ENCODE data around the gene RAB6D. TPM values are rescaled to one million over a fixed set of nuclear protein-coding genes. Genes with fewer than 3 reads are reported as not detected.
"Not testable (repeated sequence)": the region's sequence is repeated elsewhere in the genome, so short reads cannot be mapped to it uniquely, and the experiment has no call there.

RAB6D gene
- total and polyA plus RNA-seq, 2 of the 13 experiments (the other 11 are each of a cell fraction or from before 2014, with no cell fraction given) = 0.01 TPM; not detected in 1

DNA sequence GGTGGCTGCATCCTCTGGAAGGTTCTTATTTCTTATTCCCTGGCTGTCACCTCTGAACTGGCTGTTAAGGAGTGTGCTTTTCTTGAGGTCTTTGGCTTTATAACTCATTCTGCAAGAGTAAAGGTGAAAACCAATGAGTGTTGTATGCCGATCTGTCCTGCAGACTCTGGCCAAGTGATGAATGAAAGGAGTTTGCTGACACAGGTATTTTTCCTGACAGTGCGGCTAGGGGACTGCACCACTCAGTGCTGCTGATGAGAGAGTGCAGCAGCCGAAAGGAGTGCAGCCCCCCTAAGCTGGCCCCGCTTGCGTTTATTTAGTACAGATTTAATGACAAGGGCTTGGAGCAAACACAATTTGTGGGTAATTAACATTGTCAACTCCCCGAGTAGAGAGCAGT lies 41.8 kb downstream of the RAB6D start:
- ChIA-PET CTCF (ENCODE audit: low intra/inter-chr PET ratio, low total read pairs) (no interaction called here), POLR2A (no interaction called here)
- no peak overlapping the region for H3K9ac ChIP-seq (ENCODE audit: insufficient read depth, low read depth, low read length)
- BruUV-seq (replicated peaks) = no TSS peak
- H4K20me1 ChIP-seq (ENCODE audit: insufficient read depth, low read length) = no peaks in the 10 kb centered on the region
- no peak overlapping the region for H3K27ac ChIP-seq (ENCODE audit: extremely low read length, insufficient read depth, low read length)
- H3K4me1 ChIP-seq (ENCODE audit: insufficient read depth, low read length) = no peaks in the 10 kb centered on the region
- H3K4me2 ChIP-seq (ENCODE audit: low read depth, low read length) = no peak overlapping the region
- in situ Hi-C loops (cut with HindIII; ENCODE audit: extremely low pct_ligation_motif_present, low pct_unique_long_range_greater_than_20kb) = no loop called here
- intact Hi-C loops (cut with micrococcal nuclease; ENCODE audit: unreplicated experiment) = no loop called here
- H2AFZ ChIP-seq (ENCODE audit: low read length) = no peak overlapping the region
- H3K4me3 ChIP-seq (replicated peaks in 1 of 3; ENCODE audit: insufficient read depth in 1 of 3, low read depth in 2 of 3, low read length in 3 of 3) = no peak overlapping the region
- TF ChIP-seq ZNF329 (CRISPR knock-in tag; IDR thresholded peaks at IDR 0.05; ENCODE audit: low read depth) = no peak
- TF ChIP-seq, protein P1, sequence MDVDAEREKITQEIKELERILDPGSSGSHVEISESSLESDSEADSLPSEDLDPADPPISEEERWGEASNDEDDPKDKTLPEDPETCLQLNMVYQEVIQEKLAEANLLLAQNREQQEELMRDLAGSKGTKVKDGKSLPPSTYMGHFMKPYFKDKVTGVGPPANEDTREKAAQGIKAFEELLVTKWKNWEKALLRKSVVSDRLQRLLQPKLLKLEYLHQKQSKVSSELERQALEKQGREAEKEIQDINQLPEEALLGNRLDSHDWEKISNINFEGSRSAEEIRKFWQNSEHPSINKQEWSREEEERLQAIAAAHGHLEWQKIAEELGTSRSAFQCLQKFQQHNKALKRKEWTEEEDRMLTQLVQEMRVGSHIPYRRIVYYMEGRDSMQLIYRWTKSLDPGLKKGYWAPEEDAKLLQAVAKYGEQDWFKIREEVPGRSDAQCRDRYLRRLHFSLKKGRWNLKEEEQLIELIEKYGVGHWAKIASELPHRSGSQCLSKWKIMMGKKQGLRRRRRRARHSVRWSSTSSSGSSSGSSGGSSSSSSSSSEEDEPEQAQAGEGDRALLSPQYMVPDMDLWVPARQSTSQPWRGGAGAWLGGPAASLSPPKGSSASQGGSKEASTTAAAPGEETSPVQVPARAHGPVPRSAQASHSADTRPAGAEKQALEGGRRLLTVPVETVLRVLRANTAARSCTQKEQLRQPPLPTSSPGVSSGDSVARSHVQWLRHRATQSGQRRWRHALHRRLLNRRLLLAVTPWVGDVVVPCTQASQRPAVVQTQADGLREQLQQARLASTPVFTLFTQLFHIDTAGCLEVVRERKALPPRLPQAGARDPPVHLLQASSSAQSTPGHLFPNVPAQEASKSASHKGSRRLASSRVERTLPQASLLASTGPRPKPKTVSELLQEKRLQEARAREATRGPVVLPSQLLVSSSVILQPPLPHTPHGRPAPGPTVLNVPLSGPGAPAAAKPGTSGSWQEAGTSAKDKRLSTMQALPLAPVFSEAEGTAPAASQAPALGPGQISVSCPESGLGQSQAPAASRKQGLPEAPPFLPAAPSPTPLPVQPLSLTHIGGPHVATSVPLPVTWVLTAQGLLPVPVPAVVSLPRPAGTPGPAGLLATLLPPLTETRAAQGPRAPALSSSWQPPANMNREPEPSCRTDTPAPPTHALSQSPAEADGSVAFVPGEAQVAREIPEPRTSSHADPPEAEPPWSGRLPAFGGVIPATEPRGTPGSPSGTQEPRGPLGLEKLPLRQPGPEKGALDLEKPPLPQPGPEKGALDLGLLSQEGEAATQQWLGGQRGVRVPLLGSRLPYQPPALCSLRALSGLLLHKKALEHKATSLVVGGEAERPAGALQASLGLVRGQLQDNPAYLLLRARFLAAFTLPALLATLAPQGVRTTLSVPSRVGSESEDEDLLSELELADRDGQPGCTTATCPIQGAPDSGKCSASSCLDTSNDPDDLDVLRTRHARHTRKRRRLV (CRISPR knock-in tag; IDR thresholded peaks at IDR 0.05) = no peak
- peak; percentile 68 for TF ChIP-seq MAFF (IDR thresholded peaks at IDR 0.05; ENCODE audit: low read depth, low read length)
- TF ChIP-seq, protein P2, sequence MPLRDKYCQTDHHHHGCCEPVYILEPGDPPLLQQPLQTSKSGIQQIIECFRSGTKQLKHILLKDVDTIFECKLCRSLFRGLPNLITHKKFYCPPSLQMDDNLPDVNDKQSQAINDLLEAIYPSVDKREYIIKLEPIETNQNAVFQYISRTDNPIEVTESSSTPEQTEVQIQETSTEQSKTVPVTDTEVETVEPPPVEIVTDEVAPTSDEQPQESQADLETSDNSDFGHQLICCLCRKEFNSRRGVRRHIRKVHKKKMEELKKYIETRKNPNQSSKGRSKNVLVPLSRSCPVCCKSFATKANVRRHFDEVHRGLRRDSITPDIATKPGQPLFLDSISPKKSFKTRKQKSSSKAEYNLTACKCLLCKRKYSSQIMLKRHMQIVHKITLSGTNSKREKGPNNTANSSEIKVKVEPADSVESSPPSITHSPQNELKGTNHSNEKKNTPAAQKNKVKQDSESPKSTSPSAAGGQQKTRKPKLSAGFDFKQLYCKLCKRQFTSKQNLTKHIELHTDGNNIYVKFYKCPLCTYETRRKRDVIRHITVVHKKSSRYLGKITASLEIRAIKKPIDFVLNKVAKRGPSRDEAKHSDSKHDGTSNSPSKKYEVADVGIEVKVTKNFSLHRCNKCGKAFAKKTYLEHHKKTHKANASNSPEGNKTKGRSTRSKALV (CRISPR knock-in tag; IDR thresholded peaks at IDR 0.05) = no peak
- peak; percentile 74 to 83 for TF ChIP-seq MAFK (conservative IDR thresholded peaks at IDR 0.05 in 1 of 2, IDR thresholded peaks at IDR 0.05 in 1 of 2; ENCODE audit: low read length in 2 of 2)
- no peaks in the 10 kb centered on the region for H3K36me3 ChIP-seq (replicated peaks in 1 of 2; ENCODE audit: control insufficient read depth in 1 of 2, insufficient read depth in 2 of 2, low read length in 2 of 2)
- FAIRE-seq (no peak), DNase-seq (ENCODE audit: low spot score) (no peak), ATAC-seq (no peak)
- H3K79me2 ChIP-seq (ENCODE audit: insufficient read depth, low read length) = no peaks in the 10 kb centered on the region
- WGBS (ENCODE audit: low lambda C conversion rate) = 15% methylated on average over 6 of the region's 6 CpGs
- no peaks in the 10 kb centered on the region; a peak in 1 of 5 replicates for H3K27me3 ChIP-seq (ENCODE audit: control insufficient read depth in 1 of 2, insufficient read depth in 2 of 2, low read length in 2 of 2)
- peaks cover 12% of the 10 kb centered on the region for H3K9me3 ChIP-seq (ENCODE audit: low read length)

DNA sequence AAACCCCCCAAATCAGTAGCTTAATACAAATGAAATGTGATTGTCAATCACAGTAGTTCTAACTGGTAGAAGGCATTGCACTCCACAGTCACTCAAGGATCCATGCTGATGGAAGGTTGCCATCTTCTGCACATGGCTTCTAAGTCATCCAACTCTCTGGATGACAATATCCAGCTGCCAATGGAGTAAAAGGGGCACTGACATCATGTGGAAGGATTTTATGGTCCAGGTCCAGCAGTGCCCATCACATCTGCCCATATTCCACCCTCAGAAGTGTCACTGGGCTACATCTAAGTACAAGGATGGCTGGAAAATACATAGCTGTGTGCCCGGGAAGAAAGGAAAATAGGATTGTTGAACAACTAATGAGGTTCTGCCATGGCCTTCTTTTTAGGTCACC lies 42.6 kb downstream of the RAB6D start:
- DNase-seq (ENCODE audit: low spot score); H3K27me3 ChIP-seq (ENCODE audit: control insufficient read depth in 1 of 2, insufficient read depth in 2 of 2, low read length in 2 of 2); in situ Hi-C loops (cut with HindIII; ENCODE audit: extremely low pct_ligation_motif_present, low pct_unique_long_range_greater_than_20kb); BruUV-seq (replicated peaks); POLR2A ChIA-PET; H3K4me1 ChIP-seq (ENCODE audit: insufficient read depth, low read length); ATAC-seq; H2AFZ ChIP-seq (ENCODE audit: low read length); H3K4me2 ChIP-seq (ENCODE audit: low read depth, low read length); H3K27ac ChIP-seq (ENCODE audit: extremely low read length, insufficient read depth, low read length); H3K4me3 ChIP-seq (replicated peaks in 1 of 3; ENCODE audit: insufficient read depth in 1 of 3, low read depth in 2 of 3, low read length in 3 of 3); H3K9ac ChIP-seq (ENCODE audit: insufficient read depth, low read depth, low read length); intact Hi-C loops (cut with micrococcal nuclease; ENCODE audit: unreplicated experiment); H3K79me2 ChIP-seq (ENCODE audit: insufficient read depth, low read length); FAIRE-seq; CTCF ChIA-PET (ENCODE audit: low intra/inter-chr PET ratio, low total read pairs); H3K36me3 ChIP-seq (replicated peaks in 1 of 2; ENCODE audit: control insufficient read depth in 1 of 2, insufficient read depth in 2 of 2, low read length in 2 of 2); H4K20me1 ChIP-seq (ENCODE audit: insufficient read depth, low read length): not testable (repeated sequence)
- 0% methylated on average over 1 of the region's 1 CpG for WGBS (ENCODE audit: low lambda C conversion rate)
- peaks cover 12% of the 10 kb centered on the region for H3K9me3 ChIP-seq (ENCODE audit: low read length)
